Esophagus squamous epithelium (tissue), 4 donors: ENCODE measurements around the gene LTBP2.

Source experiments
- CTCF ChIP-seq, 6 experiments: fragments of 450-650 bp in 4 of 6; fragments of 200-600 bp in 2 of 6; sonication (generic) in 2 of 6; IDR thresholded peaks; one replicate each; pipeline ENCODE4 v1.5.1; 2016 to 2019; ENCODE audit warnings: antibody characterized with exemption in 6 of 6, mild to moderate bottlenecking in 4 of 6, moderate library complexity in 4 of 6
- POLR2A ChIP-seq, 4 donors: fragments of 450-650 bp; IDR thresholded peaks; one replicate each; pipeline ENCODE4 v1.6.1; 2017; ENCODE audit warnings: antibody characterized with exemption in 4 of 4, mild to moderate bottlenecking in 4 of 4, moderate library complexity in 3 of 4

DNA sequence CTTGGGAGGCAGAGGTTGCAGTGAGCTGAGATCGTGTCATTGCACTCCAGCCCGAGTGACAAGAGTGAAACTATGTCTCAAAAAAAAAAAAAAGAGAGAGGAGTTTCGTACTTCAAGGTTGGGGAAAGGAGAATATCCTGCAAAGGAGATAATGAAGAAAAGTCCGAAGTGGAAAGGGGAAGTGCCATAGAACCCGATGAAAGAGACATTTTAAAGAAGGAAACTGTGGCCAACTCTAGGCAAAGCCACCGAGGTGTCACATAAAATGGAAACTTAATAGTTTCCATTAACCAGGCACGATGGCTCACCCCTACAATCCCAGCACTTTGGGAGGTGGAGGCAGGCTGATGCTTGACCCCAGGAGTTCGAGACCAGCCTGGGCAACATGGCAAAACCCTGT is 15.0 kb upstream of the LTBP2 start:
- TF ChIP-seq POLR2A (IDR thresholded peaks at IDR 0.05), result no peak
- no peak for TF ChIP-seq CTCF (IDR thresholded peaks at IDR 0.05)
